AML-193 (cell line): Measurements from ENCODE around the gene SPATA12.

Experiments used
- DNase-seq, 2 experiments: peaks; one replicate each; lab custom pipeline; 2025; lab: John Stamatoyannopoulos, UW

The SPATA12 gene

DNA sequence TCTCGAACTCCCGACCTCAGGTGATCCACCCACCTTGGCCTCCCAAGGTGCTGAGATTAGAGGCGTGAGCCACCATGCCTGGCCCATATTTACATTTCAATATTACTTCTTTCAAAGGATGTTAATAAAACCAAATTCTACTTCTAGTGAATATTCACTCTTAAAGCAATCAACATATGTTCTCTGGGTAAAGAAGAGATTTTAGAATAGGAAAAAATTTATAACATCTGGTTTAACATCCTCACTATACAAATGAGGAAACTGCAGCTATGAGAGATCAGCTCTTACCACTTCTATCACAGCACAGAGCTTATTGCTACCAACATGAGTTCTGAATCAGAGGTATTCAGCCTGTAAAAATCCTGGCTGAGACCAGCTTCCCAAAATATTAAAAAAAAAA is 56.0 kb downstream of the SPATA12 start:
- DNase-seq, result no peak

DNA sequence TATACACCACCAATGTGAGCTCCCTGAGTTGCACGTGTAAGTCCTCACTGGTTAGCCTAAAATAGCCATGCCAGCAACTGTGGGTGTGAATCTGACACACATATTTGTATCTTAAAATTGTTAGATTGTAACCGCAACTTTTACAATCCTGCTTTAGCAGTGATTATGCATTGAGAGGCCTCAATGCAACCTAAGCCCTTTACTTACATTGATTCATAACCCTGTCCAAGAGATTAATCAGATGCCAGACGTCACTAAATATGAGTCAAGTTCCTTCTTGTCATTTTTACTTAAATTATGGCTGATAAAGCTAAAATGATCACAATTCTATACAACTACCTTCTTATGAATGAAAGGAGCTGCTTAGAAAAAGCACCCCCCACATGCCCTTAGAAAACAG is 57.8 kb downstream of the SPATA12 start:
- no peak for DNase-seq

GRCh38 chr3:57120040-57120439 is 59.6 kb downstream of the SPATA12 start:
- no peak for DNase-seq

GRCh38 chr3:57120451-57121174 is 60.1 kb downstream of the SPATA12 start:
- DNase-seq, result no peak
